AG20443 (cell line): Measurements from ENCODE around the gene KLF6.

Source experiments
- DNase-seq: peaks from one replicate; pipeline ENCODE4 v3.0.0; 2012; ENCODE audit warnings: low spot score, mixed read lengths

The KLF6 gene

DNA sequence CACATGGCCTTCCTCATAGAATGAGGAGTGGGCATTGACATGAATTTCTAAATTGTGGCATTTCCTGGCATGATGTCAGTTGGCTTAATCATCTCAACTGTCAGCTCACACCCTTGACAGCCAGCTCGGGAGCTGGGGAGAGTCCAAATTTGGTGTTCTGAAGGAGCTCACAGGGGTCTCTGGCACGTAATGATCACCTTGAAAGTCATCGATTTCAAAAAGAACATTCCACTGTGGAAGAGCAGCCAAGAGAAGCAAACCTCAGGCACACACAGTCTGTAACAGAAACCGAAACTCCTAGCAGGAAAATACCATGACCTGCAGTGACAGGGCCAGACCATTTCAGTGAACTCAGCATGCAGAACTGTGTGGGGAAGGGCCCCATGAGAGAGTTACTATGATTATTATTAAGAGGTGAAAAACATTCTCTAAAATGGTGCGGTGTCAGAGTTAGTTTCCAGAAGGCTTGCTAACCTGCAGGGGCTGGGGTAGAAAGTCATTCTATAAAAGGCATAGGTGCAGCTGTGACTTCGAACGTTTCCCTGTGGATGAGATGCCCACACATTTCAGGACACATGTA lies 26.4 kb upstream of the KLF6 start:
- peak; percentile 51 for DNase-seq

DNA sequence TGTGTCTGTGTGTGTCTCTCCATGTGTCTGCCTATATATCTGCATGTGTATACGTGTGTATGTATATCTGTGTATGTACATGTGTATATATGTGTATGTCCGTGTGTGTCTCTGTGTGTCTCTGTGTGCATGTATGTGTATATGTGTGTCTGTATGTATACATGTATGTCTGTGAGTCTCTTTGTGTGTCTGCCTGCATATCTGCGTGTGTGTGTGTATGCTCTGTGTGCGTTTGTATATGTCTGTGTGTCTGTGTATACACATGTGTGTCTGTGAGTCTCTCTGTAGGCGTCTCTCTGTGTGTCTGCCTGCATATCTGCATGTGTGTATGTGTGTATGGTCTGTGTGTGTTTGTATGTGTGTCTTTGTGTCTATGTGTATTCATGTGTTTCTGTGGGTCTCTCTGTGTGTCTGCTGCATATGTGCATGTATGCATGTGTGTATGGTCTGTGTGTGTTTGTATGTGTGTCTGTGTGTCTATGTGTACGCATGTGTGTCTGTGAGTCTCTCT lies 23.7 kb upstream of the KLF6 start:
- no peak for DNase-seq

DNA sequence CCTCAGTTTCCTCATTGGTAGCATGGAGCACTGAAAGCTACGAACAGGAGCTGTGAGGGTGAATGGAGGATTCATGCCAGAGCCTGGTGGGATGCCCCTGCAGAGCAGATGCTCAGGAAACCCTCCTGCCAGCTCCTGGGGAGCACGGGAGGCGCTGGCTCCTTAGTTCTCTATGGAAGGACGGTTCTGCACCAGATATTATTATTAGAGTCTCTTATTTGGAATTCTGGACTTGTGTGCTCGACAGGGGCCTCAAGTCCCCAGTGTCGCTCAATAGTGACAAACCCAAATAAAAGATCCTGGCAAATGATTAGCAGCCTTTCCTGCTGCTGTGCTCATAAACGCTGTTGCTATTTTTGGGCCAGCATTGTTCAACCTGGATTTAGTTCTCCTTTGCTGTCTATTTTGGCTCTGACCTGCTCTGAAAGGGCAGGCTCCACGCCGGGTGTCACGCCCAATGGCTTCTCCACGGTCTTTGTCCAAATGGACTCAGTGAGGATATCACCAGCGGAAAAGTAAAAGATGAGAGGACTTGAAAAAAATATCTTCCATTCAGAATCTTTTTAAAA lies 23.0 kb upstream of the KLF6 start:
- DNase-seq: no peak

DNA sequence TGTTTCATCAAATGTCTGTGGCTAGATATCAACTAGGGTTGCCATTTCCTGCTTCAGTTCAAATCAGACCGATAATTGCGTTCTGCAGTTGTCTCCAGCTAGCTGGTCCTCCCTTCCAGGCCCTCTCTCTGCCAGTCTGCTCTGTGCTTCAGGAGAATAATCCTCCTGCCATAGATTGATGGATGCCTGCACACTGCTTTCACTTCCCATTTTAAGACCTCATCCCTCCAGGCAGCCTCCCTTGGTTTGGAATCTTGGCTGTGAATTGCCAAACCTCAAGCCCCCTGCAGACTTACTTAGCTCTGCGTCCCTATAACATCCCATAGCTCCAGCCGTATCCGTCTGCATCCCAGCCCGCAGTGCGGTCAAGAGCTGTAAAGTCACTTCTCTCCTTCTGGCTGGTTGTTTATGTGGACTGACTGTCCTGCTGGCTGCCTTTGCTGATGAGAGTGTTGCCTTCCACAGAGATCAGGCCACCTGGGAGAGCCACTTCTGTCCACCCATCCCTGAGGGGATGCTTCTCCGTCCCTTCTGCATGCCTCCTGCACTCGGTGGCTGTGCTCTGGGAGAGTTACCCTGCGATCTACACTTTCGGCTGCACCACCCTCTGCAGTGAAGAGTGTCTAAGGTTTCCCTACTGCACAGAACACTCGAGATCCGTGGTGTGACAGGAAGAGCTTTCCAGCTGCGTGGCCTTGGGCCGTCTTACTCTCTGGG lies 22.4 kb upstream of the KLF6 start:
- no peak for DNase-seq

DNA sequence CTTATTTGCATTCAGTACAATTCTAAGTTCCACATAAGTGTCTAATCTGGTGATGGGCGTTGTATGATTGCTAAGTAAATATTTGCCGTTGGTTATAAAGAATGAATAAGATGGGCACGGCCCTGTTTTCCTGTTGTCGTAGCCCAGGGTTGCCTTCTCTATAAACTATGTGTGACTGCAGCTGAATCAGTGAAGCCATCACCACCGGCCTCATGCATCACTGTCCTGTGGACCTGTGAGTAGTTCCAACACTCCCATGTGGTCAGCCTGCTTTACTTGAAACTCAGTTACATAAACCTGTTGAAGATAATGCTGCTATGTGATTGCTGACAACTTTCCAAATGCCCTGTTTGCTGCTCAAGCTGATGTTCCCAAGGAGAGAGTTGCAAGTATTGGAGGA lies 21.6 kb upstream of the KLF6 start:
- DNase-seq: peak; percentile 55

DNA sequence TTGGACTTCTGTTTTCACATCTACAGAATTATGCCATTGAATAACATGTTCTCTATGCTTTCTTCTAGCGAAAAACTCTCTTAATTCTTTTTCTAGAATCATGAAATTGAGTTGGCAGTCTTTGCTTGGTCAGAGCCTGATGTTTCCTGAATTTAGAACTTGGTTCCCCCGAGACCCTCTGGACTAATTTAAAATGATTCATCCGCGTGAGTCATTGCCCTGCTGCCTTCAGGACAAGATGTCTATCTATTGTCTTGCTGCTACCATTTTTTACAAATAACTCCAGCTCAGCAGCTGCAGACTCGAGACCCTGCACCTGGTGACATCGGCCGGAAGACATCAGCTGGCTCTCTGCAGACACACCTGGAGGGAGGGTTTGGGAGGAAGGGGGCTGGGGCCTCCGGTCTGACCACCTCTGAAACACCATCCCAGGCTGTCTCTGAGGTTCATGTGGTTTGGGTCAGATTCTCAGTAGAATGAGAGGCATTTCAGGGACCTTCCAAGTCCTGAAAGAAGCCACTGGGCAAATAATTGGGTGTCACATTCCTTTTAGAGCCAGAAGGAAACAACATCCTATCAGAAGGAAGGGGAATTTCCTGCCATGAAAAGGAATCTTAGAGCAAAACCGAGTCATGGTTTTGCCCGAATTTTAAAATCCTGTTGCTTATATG lies 20.9 kb upstream of the KLF6 start:
- peak; percentile 65 for DNase-seq

DNA sequence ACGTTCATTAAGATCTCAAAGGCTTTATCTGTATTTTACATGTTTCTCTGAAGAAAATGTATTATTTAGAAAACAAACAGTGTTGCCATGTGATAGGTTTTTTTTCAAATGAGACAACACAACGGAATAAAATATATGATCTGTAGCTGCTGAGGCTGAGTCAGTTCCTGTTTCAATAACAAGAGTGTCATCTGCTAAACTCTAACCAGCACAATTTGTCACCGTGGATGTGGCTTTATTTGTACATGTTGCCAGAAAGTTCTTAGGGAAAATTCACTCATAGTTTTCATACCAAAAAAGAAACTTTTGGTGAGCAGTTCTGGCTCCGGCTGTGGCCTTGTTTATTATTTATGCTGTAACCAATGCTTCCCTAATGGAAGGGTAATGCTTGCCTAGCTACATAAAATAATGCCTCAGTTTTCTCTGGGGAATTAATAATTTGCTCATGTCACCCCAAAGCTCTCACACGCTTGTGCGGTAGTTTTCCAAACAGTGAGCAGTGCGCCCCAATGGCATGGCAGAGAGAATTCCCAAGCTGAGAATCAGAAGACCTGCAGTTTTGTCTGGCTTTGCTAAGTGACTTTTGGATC lies 20.3 kb upstream of the KLF6 start:
- DNase-seq: peak; percentile 72

DNA sequence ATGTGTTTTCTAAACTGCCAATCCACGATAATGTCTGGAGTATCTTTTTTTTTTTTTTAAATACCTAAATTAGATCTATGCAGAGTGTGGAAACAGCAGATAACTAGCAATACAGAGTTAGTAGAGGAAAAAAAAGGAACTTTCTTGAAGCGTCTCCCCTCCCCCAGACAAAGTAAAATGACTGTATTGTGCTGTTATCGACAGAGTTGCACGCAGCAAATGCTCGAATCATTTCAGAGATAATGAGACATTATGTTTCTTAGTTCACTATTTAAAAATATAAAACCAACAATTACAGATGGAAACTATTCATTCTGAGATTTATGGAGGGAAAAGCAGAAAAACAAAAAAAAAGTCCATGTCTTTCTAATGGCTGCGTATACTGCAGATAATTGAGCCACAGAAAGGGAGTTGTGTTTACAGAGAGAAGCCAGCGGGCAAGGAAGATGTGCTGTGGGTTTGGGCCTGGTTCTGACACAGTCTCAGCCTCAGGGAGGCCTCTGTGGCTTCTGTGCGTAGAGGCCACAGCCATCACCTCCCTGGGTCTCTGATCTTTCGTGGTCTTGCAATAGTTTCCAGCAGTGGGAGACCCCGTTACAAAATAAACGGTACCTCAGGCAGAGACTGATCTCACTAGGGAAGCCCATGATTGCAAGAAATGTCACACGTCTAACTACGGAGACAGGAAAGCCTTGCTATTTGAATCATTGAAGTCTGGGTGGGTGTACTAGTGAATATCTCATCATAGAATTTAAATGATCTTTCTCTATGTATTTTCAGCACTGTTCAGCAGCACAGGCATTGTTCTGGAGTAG lies 19.1 kb upstream of the KLF6 start:
- DNase-seq: no peak

DNA sequence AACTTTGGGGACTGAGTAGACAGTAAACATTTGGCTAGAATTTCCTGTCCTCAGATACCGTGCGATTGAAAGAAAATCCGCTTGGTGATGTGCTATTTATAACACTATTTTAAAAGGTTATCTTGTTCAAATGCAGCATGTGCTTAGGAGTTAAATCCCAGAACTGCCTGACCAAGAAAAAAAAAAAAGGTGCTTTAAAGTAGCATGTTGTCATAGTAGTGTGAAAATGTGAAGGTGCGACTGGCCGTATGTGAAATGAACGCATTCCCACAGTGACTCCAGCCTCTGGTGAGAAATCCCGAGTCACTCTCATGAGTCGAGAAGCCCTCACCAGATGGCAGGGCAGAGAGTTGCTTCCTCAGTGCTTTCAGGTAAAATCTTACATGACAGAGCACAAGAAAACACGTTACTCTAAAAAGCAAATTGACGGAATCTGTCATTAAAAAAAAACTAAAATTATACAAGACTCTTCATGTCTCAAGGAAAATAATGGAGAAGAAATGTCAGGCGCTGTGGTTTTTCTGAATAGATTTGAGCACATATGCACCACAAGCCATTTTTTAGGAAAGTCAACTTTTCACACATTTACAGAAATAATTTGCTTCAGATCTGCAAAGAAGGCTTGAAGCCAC lies 18.4 kb upstream of the KLF6 start:
- no peak for DNase-seq

DNA sequence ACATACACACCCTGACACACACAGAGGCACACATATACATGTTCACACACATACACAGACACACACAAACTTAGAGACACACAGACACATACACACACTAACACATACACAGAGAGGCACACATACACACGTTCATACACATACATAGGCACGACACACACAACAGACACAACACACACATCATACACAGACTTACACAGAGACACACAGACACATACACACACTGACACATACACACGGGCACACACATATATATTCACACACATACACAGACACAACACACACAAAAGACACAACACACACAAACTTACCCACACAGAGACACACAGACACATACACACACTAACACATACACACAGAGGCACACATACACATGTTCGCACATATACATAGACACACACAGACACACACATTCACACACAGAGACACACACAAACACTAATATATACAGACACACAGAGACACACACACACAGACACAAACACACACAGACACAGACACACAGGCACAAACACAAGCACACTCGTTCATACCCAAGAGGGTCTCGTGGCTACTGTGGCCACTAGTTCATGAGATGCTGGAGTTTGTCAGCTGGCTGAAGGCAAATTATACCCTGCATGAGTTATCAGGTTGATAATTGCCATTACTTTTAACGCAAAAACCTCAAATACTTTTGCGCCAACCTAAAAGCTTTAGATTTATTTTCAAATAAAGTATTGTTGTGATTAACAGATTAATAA lies 17.7 kb upstream of the KLF6 start:
- no peak for DNase-seq

DNA sequence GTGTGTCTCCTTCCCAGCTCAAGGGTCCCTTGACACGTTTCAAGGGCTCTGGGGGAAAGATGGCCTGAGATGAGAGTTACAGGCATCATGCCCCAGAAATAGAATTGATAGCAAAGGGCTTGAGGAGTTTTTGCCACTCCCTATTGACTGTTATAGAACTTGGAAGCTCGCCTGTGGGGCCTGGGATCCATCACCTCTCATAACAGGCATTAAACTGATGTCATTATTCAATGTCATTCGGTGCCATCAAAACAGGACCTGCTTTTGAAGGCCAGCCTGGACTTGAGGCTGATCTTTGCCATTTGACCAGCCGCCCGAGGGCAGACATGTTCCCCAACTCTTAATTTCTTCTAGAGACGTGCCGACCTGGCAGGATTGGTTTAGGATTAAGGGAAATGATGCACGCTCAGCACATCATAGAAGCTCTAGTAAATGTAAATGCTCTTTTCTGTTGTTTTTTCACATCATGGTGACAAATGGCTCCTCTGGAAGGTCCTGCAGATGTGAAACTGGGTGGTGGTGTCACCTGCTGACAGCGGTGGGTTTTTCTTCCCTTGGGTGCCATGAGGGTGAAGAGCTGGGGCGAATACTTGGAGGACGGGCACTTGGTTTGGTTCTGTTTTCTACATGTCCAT lies 16.7 kb upstream of the KLF6 start:
- DNase-seq: no peak

DNA sequence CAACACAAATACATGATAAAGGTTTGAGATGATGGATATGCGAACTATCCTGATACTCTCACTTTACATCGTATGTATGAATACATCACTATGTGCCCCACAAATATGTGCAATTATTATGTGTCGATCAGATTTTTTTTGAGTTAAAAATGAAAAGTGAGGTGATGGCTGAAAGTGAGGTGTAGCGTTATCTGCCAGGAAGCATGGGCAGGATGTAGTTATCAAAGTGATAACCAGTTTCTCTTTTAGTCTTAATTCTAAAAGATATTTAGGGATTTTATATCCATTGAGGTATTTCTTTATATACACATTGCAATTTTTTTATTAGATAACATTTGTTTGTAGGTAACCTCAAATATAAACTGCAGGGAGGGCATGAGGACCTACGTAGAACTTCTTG lies 15.6 kb upstream of the KLF6 start:
- DNase-seq: no peak

DNA sequence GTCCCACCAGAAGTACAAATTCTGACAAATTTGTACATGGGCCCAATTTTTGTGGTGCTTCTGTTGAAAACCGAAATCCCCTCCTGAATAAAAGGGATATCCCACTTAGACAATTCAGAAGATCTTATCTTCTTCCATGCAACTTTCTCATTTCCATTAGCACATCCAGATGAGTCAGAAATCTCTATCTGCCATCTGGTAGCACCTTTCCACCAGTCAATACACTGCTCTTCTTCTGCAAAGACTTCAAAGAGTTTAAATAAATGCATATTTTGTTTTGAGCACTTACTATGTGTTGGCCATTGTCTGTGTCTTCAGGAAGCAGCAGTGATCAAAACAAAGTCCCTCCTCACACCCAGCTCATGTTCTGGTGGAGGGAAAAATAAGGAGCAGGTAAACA lies 12.7 kb upstream of the KLF6 start:
- no peak for DNase-seq

DNA sequence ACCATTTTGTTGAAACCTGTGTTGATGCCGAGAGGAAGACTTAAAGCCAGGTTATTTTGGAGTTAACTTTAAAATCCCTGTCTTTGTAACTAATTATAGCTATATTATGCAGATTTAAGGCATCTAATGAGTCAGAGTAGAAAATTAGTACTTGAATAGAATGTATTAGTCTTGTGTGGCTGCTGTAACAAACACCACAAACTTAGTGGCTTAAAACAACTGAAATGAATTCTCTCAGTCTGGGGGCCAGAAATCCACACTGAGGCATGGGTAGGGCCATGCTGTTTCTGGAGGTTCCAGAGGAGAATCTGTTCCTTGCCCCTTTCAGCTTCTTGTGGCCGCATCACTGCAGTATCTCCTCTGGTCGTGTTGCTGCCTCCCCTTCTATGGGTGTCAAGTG lies 8.5 kb upstream of the KLF6 start:
- DNase-seq: no peak

DNA sequence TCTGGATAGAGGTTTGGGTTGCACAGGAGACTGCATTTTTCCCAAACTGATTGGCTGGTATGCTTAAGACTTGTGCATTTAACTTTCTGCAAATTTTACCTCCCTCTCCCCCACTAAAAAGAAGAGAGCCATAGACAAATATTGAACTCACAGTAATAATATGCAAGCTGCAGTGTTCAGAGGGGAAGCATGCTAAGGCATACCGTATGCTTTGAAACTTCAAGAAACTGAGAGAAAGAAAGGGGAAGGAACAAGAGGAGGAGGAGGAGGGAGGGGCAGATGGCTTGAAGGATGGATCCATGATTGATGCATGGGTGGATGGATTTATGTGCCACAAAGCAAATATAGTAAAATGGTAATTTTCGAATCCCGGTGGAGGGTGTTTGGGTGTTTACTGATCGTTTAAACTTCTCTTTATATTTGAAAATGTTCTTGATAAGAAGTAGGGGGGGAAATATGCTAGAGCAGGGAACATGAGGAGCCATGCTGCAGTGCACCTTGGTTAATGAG lies 7.8 kb upstream of the KLF6 start:
- no peak for DNase-seq

DNA sequence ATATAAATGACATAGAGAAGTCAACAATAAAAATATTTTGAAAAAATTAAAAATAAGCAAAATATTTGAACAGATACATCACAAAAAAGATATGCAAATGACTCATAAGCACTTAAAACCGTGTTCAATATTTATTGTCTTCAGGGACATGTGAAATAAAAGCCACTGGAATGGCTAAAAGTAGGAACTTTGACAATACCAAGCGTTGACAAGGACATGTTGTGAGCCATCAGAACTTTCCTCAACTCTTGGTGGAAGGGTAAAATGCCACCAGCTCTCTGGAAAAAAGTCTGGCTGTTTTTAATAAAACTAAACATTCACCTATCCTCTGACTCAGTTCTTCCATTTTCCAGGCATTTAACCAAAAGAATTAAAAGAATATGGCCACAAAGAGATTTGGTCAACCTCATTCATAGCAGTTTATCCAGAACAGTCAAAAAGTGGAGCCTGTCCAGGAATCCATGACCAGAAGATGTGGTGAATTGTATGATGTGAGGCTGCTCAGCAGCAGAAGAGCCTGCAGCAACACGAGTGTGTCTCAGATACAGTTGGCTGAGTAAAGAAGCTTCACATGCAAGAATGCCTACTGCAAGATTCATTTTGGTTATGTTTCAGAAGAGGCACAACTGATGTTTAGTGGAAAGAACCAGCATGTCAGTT lies 7.1 kb upstream of the KLF6 start:
- peak; percentile 48 for DNase-seq

DNA sequence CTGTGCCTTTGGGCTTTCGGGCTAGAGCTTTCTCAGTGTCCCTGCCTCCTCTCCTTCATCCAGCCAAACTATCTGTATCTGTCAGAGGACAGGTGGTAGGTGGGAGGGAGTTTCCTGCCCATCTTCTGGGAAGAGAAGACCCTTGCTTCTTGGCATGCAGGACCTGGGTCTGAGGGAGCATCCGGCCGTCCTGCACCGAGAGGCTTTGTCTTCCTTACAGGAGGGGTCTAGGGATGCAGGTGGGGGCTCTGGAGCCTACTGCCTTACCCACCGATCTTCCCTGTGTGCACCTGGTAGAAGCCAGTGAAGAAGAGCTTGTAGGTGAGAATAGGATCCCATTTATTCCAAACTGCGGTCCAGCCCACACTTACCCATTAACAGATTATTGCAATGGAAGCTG lies 5.8 kb upstream of the KLF6 start:
- DNase-seq: no peak

DNA sequence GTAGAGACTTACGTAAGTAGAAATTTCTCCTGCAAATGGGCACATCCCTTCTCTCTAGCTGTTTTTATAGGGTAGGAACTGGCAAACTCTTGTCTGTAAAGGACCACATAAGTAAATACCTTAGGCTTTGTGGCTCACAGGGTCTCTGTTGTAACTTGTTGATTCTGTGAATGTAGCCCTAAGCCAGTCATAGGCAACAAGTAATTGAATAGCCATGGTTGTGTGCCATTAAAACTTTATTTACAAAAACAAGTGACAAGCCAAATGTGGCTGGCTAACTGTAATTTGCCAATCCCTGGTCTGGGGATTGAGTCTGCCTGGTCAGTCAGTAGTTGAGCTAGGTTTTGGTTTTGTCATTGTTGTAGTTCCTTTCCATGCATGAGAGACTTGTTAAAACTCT lies 5.3 kb upstream of the KLF6 start:
- DNase-seq: no peak

DNA sequence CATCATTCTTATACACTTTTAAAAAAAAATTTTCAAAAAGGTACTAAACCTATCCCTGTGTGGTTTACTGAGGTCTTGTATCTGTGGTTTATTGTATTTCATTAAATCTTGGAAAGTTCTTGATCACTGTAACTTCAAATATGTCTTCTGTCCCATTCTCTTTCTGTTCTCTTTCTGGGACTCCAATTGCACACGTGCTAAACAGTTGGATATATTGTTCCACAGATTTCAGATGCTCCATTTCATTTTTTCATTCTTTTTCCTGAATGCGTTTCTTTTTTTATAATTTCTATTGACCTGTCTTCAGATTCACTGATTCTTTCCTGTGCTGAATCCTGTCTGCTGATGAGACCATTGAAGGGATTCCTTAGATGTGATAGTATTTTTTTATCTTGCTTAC lies 4.6 kb upstream of the KLF6 start:
- DNase-seq: no peak
